Gastrocnemius medialis (tissue), 4 donors: ENCODE results near the gene NPR2. TPM values are rescaled to one million over a fixed set of nuclear protein-coding genes. Genes with fewer than 3 reads are reported as not detected.

ENCODE experiments used
- ATAC-seq, 2 donors: fragments of 150-250 bp; one replicate each; pipeline ENCODE4 v1.9.1; 2016
- DNase-seq, 2 donors: peaks; one replicate each; pipeline ENCODE4 v3.0.0-alpha.2; 2019
- H3K27ac ChIP-seq, 4 donors: fragments of 200-600 bp; sonication (generic); 1 replicate in 1 of 4; 2 replicates in 3 of 4; pipeline ENCODE4 v1.5.1; 2016 to 2018; ENCODE audit warnings: mild to moderate bottlenecking in 2 of 4, moderate library complexity in 1 of 4
- H3K27me3 ChIP-seq, 3 donors: fragments of 200-600 bp; sonication (generic) in 2 of 3; 1 replicate in 1 of 3; 2 replicates in 2 of 3; pipeline versions ENCODE4 v1.5.1 to v1.6.0; 2016 to 2019; ENCODE audit warnings: mild to moderate bottlenecking in 1 of 3, moderate library complexity in 1 of 3
- H3K36me3 ChIP-seq, 2 donors: fragments of 200-600 bp; sonication (generic) in 1 of 2; one replicate each; pipeline ENCODE4 v1.5.1; 2017 to 2018
- H3K4me1 ChIP-seq, 2 donors: fragments of 200-600 bp; sonication (generic) in 1 of 2; one replicate each; pipeline ENCODE4 v1.5.1; 2016 to 2017; ENCODE audit warnings: mild to moderate bottlenecking in 2 of 2
- H3K4me3 ChIP-seq, 4 donors: fragments of 200-600 bp; sonication (generic) in 3 of 4; 1 replicate in 1 of 4; 2 replicates in 3 of 4; pipeline ENCODE4 v1.5.1; 2016 to 2019; ENCODE audit warnings: mild to moderate bottlenecking in 2 of 4
- H3K9me3 ChIP-seq, 3 donors: fragments of 200-600 bp; sonication (generic) in 2 of 3; 1 replicate in 1 of 3; 2 replicates in 2 of 3; pipeline ENCODE4 v1.5.1; 2016 to 2019
- CTCF ChIP-seq, 5 experiments: fragments of 450-650 bp in 3 of 5; fragments of 200-600 bp in 2 of 5; sonication (generic) in 2 of 5; IDR thresholded peaks in 4 of 5; conservative IDR thresholded peaks in 1 of 5; 1 replicate in 4 of 5; 2 replicates in 1 of 5; pipeline ENCODE4 v1.5.1; 2016 to 2019; ENCODE audit warnings: antibody characterized with exemption in 5 of 5, mild to moderate bottlenecking in 3 of 5, moderate library complexity in 3 of 5
- POLR2A ChIP-seq, 2 donors: fragments of 450-650 bp; IDR thresholded peaks; one replicate each; pipeline ENCODE4 v1.6.1; 2017; ENCODE audit warnings: antibody characterized with exemption in 2 of 2, mild to moderate bottlenecking in 2 of 2, moderate library complexity in 2 of 2
- in situ Hi-C, 4 donors: fragments of 200-750 bp; cut with MboI; loops; one replicate each; pipeline versions ENCODE4 v1.15.0 to v1.8.0; 2017; ENCODE audit warnings: low sequenced_read_pairs in 4 of 4
- intact Hi-C: fragments of 100-400 bp; cut with DNase I; formaldehyde crosslinking; loops from one replicate; pipeline ENCODE4 v1.15.1; 2023; ENCODE audit warnings: low total_unique reads
- total RNA-seq, 4 donors: library from RNA; depleted of rRNA; stranded (reverse); fragments of >200 nt; gene quantifications; one replicate each; pipeline versions ENCODE4 v1.1.0 to v1.2.3, GENCODE V29; 2016

The NPR2 gene
- total RNA-seq, 4 donors from 2014 or later, result 12.3 to 19.2 (median 16.3) TPM

- peak overlapping the region; percentile 59 to 75 (median 66) for H3K27ac ChIP-seq
- no peaks in the 10 kb centered on the region for H3K36me3 ChIP-seq
- H3K4me3 ChIP-seq, result no peak overlapping the region
- intact Hi-C loops (no loop called here), in situ Hi-C loops (no loop called here)
- no peaks in the 10 kb centered on the region for H3K9me3 ChIP-seq
- no peak for TF ChIP-seq CTCF (IDR thresholded peaks at IDR 0.05 in 4 of 5, conservative IDR thresholded peaks at IDR 0.05 in 1 of 5)
- TF ChIP-seq POLR2A (IDR thresholded peaks at IDR 0.05), result no peak
- ATAC-seq (peak in 1 of 2 donors; percentile 29), DNase-seq (no peak)
- H3K4me1 ChIP-seq, result peaks cover 42 to 64% of the 10 kb centered on the region in 2 donors
- H3K27me3 ChIP-seq, result no peaks in the 10 kb centered on the region
Measured at GRCh38 chr9:35834260-35835215, 43.1 kb downstream of the NPR2 start.

GRCh38 chr9:35835216-35835632 lies 43.8 kb downstream of the NPR2 start:
- in situ Hi-C loops, result no loop called here
- DNase-seq (no peak), ATAC-seq (peak in 1 of 2 donors; percentile 40)
- Histone ChIP-seq H3K9me3 (no peaks in the 10 kb centered on the region), H3K27me3 (no peaks in the 10 kb centered on the region), H3K4me3 (no peak overlapping the region), H3K27ac (peak overlapping the region in 3 of 4 donors; percentile 59 to 75 (median 68)), H3K4me1 (peaks cover 35 to 57% of the 10 kb centered on the region in 2 donors), H3K36me3 (no peaks in the 10 kb centered on the region)
- intact Hi-C loops, result no loop called here
- TF ChIP-seq CTCF (IDR thresholded peaks at IDR 0.05 in 4 of 5, conservative IDR thresholded peaks at IDR 0.05 in 1 of 5) (no peak), POLR2A (IDR thresholded peaks at IDR 0.05) (no peak)

DNA sequence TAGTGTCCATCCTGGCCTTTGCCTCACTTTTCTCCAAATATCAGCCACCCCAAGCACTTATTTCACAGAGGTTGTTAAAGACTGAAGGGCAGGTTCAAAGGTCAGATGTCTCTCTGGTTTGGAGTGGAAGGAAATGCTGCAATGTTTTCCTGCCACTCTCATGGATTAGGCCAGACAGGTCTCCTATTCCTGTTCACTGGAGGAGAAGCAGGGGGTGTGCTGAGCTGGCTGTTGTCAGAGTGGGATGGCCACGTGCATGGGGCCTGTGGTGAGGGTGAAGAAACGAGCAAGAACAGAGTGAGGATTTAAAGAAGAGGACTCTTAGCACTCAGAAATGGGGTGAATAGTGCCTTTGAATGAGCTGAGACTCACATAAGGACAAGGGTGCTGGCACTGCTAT lies 44.4 kb downstream of the NPR2 start:
- ATAC-seq (no peak), DNase-seq (no peak)
- H3K4me3 ChIP-seq, result no peak overlapping the region
- peaks cover 30 to 51% of the 10 kb centered on the region in 2 donors for H3K4me1 ChIP-seq
- in situ Hi-C loops, result no loop called here
- H3K9me3 ChIP-seq, result no peaks in the 10 kb centered on the region
- intact Hi-C loops, result no loop called here
- TF ChIP-seq CTCF (IDR thresholded peaks at IDR 0.05 in 4 of 5, conservative IDR thresholded peaks at IDR 0.05 in 1 of 5) (no peak), POLR2A (IDR thresholded peaks at IDR 0.05) (no peak)
- H3K27me3 ChIP-seq, result no peaks in the 10 kb centered on the region
- H3K36me3 ChIP-seq, result no peaks in the 10 kb centered on the region
- H3K27ac ChIP-seq, result no peak overlapping the region

GRCh38 chr9:35836595-35836994 lies 45.2 kb downstream of the NPR2 start:
- H3K4me3 ChIP-seq, result no peak overlapping the region
- H3K27ac ChIP-seq, result no peak overlapping the region
- no peaks in the 10 kb centered on the region for H3K9me3 ChIP-seq
- intact Hi-C loops, result no loop called here
- DNase-seq, result no peak
- peaks cover 28 to 43% of the 10 kb centered on the region in 2 donors for H3K4me1 ChIP-seq
- H3K36me3 ChIP-seq, result no peaks in the 10 kb centered on the region
- in situ Hi-C loops, result no loop called here
- H3K27me3 ChIP-seq, result no peaks in the 10 kb centered on the region
- TF ChIP-seq POLR2A (IDR thresholded peaks at IDR 0.05), result no peak
- no peak for TF ChIP-seq CTCF (IDR thresholded peaks at IDR 0.05 in 4 of 5, conservative IDR thresholded peaks at IDR 0.05 in 1 of 5)
- no peak for ATAC-seq
